OCI-LY3 (cell line): ENCODE results near the gene GNG13.

Source experiments
- EZH2phosphoT487 ChIP-seq: fragments of 200-600 bp; shearing (Covaris generic); IDR thresholded peaks from 2 replicates; pipeline ENCODE4 v1.6.1; 2018; ENCODE audit warnings: antibody characterized with exemption, mixed run types, low read depth
- TF ChIP-seq, protein P1 (sequence below): fragments of 200-600, 300-600 bp; sonication (generic); IDR thresholded peaks from 2 replicates; pipeline ENCODE4 v1.5.1; 2014; ENCODE audit warnings: antibody characterized with exemption, low read length, low read depth

DNA sequence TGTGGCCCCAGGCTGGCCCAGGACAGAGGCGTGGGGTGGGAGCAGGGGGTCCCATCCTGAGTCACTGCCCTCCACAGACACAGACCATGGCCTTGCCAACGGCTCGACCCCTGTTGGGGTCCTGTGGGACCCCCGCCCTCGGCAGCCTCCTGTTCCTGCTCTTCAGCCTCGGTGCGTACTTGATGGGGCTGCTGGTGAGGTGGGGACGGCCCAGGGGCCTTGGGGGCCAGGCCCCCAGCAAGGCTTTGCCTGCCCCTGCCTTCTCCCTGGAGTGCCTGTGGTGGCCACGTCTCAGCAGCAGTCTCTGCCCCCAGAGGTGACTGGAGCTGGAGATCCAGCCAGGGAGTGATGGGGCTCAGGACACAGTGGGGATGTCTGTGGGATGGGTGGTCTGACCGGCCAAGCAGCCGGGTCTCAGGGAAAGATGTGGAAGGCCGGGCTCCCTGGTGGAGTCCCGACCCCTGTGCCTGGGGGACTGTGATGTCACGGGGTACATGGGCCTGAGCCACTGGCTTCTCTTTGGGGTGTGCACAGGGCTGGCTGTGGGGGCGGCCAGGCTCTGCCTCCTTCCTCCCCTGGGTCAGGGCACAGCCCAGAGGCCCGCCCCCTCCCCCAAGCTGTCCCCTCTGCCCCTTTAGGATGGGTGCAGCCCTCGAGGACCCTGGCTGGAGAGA lies 37.8 kb downstream of the GNG13 start:
- TF ChIP-seq, protein P1, sequence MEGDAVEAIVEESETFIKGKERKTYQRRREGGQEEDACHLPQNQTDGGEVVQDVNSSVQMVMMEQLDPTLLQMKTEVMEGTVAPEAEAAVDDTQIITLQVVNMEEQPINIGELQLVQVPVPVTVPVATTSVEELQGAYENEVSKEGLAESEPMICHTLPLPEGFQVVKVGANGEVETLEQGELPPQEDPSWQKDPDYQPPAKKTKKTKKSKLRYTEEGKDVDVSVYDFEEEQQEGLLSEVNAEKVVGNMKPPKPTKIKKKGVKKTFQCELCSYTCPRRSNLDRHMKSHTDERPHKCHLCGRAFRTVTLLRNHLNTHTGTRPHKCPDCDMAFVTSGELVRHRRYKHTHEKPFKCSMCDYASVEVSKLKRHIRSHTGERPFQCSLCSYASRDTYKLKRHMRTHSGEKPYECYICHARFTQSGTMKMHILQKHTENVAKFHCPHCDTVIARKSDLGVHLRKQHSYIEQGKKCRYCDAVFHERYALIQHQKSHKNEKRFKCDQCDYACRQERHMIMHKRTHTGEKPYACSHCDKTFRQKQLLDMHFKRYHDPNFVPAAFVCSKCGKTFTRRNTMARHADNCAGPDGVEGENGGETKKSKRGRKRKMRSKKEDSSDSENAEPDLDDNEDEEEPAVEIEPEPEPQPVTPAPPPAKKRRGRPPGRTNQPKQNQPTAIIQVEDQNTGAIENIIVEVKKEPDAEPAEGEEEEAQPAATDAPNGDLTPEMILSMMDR: no peak
- no peak for TF ChIP-seq EZH2phosphoT487
